Measurements from ENCODE around the gene ADCK2.

GRCh38 chr7:140667476-140667875 is 5.3 kb upstream of the ADCK2 start:
- TF ChIP-seq, protein P1, sequence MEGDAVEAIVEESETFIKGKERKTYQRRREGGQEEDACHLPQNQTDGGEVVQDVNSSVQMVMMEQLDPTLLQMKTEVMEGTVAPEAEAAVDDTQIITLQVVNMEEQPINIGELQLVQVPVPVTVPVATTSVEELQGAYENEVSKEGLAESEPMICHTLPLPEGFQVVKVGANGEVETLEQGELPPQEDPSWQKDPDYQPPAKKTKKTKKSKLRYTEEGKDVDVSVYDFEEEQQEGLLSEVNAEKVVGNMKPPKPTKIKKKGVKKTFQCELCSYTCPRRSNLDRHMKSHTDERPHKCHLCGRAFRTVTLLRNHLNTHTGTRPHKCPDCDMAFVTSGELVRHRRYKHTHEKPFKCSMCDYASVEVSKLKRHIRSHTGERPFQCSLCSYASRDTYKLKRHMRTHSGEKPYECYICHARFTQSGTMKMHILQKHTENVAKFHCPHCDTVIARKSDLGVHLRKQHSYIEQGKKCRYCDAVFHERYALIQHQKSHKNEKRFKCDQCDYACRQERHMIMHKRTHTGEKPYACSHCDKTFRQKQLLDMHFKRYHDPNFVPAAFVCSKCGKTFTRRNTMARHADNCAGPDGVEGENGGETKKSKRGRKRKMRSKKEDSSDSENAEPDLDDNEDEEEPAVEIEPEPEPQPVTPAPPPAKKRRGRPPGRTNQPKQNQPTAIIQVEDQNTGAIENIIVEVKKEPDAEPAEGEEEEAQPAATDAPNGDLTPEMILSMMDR (IDR thresholded peaks at IDR 0.05): no peak
- TF ChIP-seq POLR2A (IDR thresholded peaks at IDR 0.05): no peak
